NB4 (cell line): Measurements from ENCODE around the gene ITGB4.

Source experiments
- CTCF ChIP-seq: IDR thresholded peaks from one replicate; pipeline ENCODE4 v1.5.1; 2012; ENCODE audit warnings: low read depth, low read length
- POLR2A ChIP-seq: IDR thresholded peaks from 2 replicates; pipeline ENCODE4 v1.6.1; 2011; ENCODE audit warnings: mild to moderate bottlenecking; ENCODE audit not compliant: insufficient read length; ENCODE audit errors: extremely low read depth

- TF ChIP-seq CTCF (no peak), POLR2A (no peak)
Measured at GRCh38 chr17:75676461-75676860, 44.8 kb upstream of the ITGB4 start.
